Fibroblast of skin of right quadriceps (primary cell): Measurements from ENCODE around the gene NAA10.
A peak's percentile ranks its signal among the peaks of the same experiment; 100 is the strongest.

Experiments used
- DNase-seq: peaks from one replicate; pipeline ENCODE4 v3.0.0-alpha.2; 2013

Gene NAA10

GRCh38 chrX:153948002-153948466, 13.2 kb upstream of the NAA10 start:
- no peak for DNase-seq

GRCh38 chrX:153947009-153947769, 12.4 kb upstream of the NAA10 start:
- peak; percentile 71 for DNase-seq

GRCh38 chrX:153945956-153946943, 11.4 kb upstream of the NAA10 start:
- DNase-seq = no peak

GRCh38 chrX:153944800-153945150, 9.9 kb upstream of the NAA10 start:
- no peak for DNase-seq

- DNase-seq = no peak
Measured at GRCh38 chrX:153944140-153944799, 9.4 kb upstream of the NAA10 start, which contains the start of gene RENBP. Gene RENBP (minus strand): TSS chrX:153944643. CDS start chrX:153944610, 33 bp downstream.

GRCh38 chrX:153941336-153942252, 6.8 kb upstream of the NAA10 start:
- no peak for DNase-seq

- DNase-seq = no peak
Measured at GRCh38 chrX:153939573-153939972, 4.7 kb upstream of the NAA10 start.

GRCh38 chrX:153938226-153938786, 3.5 kb upstream of the NAA10 start:
- no peak for DNase-seq

- no peak for DNase-seq
Measured at GRCh38 chrX:153937056-153937455, 2.2 kb upstream of the NAA10 start.

GRCh38 chrX:153935326-153935851, 552 bp upstream of the NAA10 start:
- DNase-seq = no peak

- no peak for DNase-seq
Measured at GRCh38 chrX:153934148-153934761, 582 bp downstream of the NAA10 start.

GRCh38 chrX:153933748-153934147, 1.1 kb downstream of the NAA10 start:
- DNase-seq = peak; percentile 26

- no peak for DNase-seq
Measured at GRCh38 chrX:153932220-153932915, 2.5 kb downstream of the NAA10 start.

- no peak for DNase-seq
Measured at GRCh38 chrX:153931748-153932147, 3.1 kb downstream of the NAA10 start.

- DNase-seq = no peak
Measured at GRCh38 chrX:153931151-153931550, 3.7 kb downstream of the NAA10 start.

- no peak for DNase-seq
Measured at GRCh38 chrX:153930011-153930910, 4.6 kb downstream of the NAA10 start.

- DNase-seq = no peak
Measured at GRCh38 chrX:153929576-153929975, 5.3 kb downstream of the NAA10 start.

GRCh38 chrX:153928846-153929245, 6.0 kb downstream of the NAA10 start:
- DNase-seq = no peak
